Measurements from ENCODE around the gene TNIK. TPM values are rescaled to one million over a fixed set of nuclear protein-coding genes. Genes with fewer than 3 reads are reported as not detected.

The TNIK gene
- total RNA-seq, 3 donors from 2014 or later, result 12.9 to 15.4 (median 13.5) TPM

- peaks cover 43% of the 10 kb centered on the region for H3K36me3 Mint-ChIP-seq (ENCODE audit: insufficient read depth)
- ATAC-seq (no peak), DNase-seq (no peak)
- H3K27me3 Mint-ChIP-seq (ENCODE audit: low read depth), result no peaks in the 10 kb centered on the region
- peaks cover 7% of the 10 kb centered on the region for H3K4me1 Mint-ChIP-seq (ENCODE audit: low read depth)
- no peak overlapping the region for H3K4me3 Mint-ChIP-seq
- H3K9me3 Mint-ChIP-seq, result no peaks in the 10 kb centered on the region
Observed at GRCh38 chr3:171204942-171205341, 255.3 kb downstream of the TNIK start.

DNA sequence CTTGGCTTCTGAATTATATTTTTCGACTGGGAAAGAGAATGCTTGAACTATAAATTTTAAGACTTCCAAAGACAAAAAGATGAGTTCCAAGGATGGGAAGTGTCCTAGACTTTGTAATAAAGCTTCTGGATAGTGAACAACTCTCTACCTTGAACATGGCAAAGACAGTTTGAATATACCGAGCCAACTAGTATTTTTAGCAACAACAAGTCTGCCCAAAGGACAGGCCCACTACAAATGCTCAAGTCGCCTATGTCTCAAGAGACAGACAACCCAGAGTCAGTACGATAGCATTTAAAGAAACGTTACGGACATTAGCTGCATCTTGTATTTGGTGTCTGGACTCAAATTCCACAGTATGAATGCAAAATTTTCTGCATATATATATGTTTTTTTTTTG lies 258.4 kb downstream of the TNIK start:
- H3K36me3 Mint-ChIP-seq (ENCODE audit: insufficient read depth), result peaks cover 41% of the 10 kb centered on the region
- H3K27me3 Mint-ChIP-seq (ENCODE audit: low read depth), result no peaks in the 10 kb centered on the region
- H3K4me3 Mint-ChIP-seq, result no peak overlapping the region
- H3K9me3 Mint-ChIP-seq, result no peaks in the 10 kb centered on the region
- ATAC-seq (no peak), DNase-seq (no peak)
- peaks cover 18% of the 10 kb centered on the region for H3K4me1 Mint-ChIP-seq (ENCODE audit: low read depth)

DNA sequence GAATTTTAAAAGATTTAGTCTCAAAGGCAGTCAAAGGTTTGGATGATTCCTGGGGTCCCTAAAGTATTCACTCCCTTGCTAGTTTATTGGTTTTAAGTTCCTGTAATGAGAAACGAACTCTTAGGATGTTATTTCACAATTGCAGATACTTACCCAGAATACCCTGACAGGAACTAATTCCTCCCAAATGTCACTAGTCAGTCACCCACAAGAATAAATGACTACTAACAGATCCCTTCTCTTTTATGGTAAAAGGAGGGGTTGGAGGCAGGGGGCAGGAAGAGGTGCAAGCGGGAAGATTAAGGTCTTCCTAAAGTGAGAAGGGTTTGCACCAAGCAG lies 259.5 kb downstream of the TNIK start:
- no peak overlapping the region for H3K4me3 Mint-ChIP-seq
- no peaks in the 10 kb centered on the region for H3K27me3 Mint-ChIP-seq (ENCODE audit: low read depth)
- DNase-seq (no peak), ATAC-seq (no peak)
- H3K9me3 Mint-ChIP-seq, result no peaks in the 10 kb centered on the region
- peaks cover 34% of the 10 kb centered on the region for H3K36me3 Mint-ChIP-seq (ENCODE audit: insufficient read depth)
- peaks cover 18% of the 10 kb centered on the region for H3K4me1 Mint-ChIP-seq (ENCODE audit: low read depth)

DNA sequence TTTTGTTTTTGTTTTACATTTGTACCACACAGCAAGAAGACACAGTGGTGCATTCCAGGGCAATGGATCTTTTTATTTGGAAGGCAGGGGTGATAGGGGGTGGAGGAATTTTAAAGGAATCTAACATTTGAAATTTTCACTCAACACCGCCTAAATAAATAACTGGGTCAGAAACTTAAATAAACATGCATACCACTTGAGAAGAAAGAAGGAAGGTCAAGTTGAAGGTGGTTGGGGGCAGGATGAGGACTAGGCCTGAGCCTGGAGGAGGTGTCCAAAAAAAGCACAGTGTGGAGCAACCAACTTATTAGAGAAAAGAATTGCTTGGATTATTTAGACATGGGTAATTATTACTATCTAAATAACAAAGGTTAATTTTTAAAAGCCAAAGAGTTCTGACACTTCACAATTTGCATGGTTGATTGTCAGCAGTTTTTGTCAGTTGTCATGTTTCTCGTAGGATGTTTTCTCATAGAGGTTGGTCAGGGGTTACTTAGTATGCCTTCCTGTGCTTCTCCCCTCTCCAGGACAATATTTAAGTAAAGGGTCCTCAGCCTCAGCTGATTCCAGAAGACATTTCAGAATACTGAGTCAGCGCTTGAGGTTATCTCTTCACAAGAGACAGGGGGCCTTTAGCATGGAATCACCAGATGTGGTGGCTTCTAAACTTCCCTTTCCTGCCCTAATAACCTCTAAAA lies 260.0 kb downstream of the TNIK start:
- Mint-ChIP-seq H3K4me3 (no peak overlapping the region), H3K27me3 (ENCODE audit: low read depth) (no peaks in the 10 kb centered on the region), H3K36me3 (ENCODE audit: insufficient read depth) (peaks cover 29% of the 10 kb centered on the region), H3K4me1 (ENCODE audit: low read depth) (peaks cover 14% of the 10 kb centered on the region), H3K9me3 (no peaks in the 10 kb centered on the region)
- DNase-seq, result no peak
- ATAC-seq, result no peak

GRCh38 chr3:171199473-171199829 lies 260.8 kb downstream of the TNIK start:
- ATAC-seq (no peak), DNase-seq (no peak)
- no peak overlapping the region for H3K4me3 Mint-ChIP-seq
- peaks cover 11% of the 10 kb centered on the region for H3K4me1 Mint-ChIP-seq (ENCODE audit: low read depth)
- no peaks in the 10 kb centered on the region for H3K27me3 Mint-ChIP-seq (ENCODE audit: low read depth)
- peaks cover 27% of the 10 kb centered on the region for H3K36me3 Mint-ChIP-seq (ENCODE audit: insufficient read depth)
- H3K9me3 Mint-ChIP-seq, result no peaks in the 10 kb centered on the region

GRCh38 chr3:171198781-171199472 lies 261.3 kb downstream of the TNIK start:
- Mint-ChIP-seq H3K9me3 (no peaks in the 10 kb centered on the region), H3K27me3 (ENCODE audit: low read depth) (no peaks in the 10 kb centered on the region), H3K36me3 (ENCODE audit: insufficient read depth) (peaks cover 27% of the 10 kb centered on the region), H3K4me3 (no peak overlapping the region), H3K4me1 (ENCODE audit: low read depth) (peaks cover 11% of the 10 kb centered on the region)
- no peak for DNase-seq
- ATAC-seq, result no peak

GRCh38 chr3:171195686-171196085 lies 264.5 kb downstream of the TNIK start:
- Mint-ChIP-seq H3K36me3 (ENCODE audit: insufficient read depth) (peaks cover 25% of the 10 kb centered on the region), H3K27me3 (ENCODE audit: low read depth) (no peaks in the 10 kb centered on the region), H3K9me3 (no peaks in the 10 kb centered on the region), H3K4me3 (no peak overlapping the region), H3K4me1 (ENCODE audit: low read depth) (peaks cover 13% of the 10 kb centered on the region)
- DNase-seq (no peak), ATAC-seq (no peak)

- H3K27me3 Mint-ChIP-seq (ENCODE audit: low read depth), result no peaks in the 10 kb centered on the region
- ATAC-seq (no peak), DNase-seq (no peak)
- no peak overlapping the region for H3K4me3 Mint-ChIP-seq
- H3K36me3 Mint-ChIP-seq (ENCODE audit: insufficient read depth), result peaks cover 26% of the 10 kb centered on the region
- H3K9me3 Mint-ChIP-seq, result no peaks in the 10 kb centered on the region
- peaks cover 16% of the 10 kb centered on the region for H3K4me1 Mint-ChIP-seq (ENCODE audit: low read depth)
Observed at GRCh38 chr3:171194965-171195364, 265.2 kb downstream of the TNIK start.

GRCh38 chr3:171193693-171194092 lies 266.5 kb downstream of the TNIK start:
- H3K36me3 Mint-ChIP-seq (ENCODE audit: insufficient read depth), result peaks cover 25% of the 10 kb centered on the region
- no peak overlapping the region for H3K4me3 Mint-ChIP-seq
- ATAC-seq (no peak), DNase-seq (no peak)
- H3K27me3 Mint-ChIP-seq (ENCODE audit: low read depth), result no peaks in the 10 kb centered on the region
- no peaks in the 10 kb centered on the region for H3K9me3 Mint-ChIP-seq
- peaks cover 26% of the 10 kb centered on the region for H3K4me1 Mint-ChIP-seq (ENCODE audit: low read depth)

- H3K27me3 Mint-ChIP-seq (ENCODE audit: low read depth), result no peaks in the 10 kb centered on the region
Observed at GRCh38 chr3:171192176-171192854, 267.9 kb downstream of the TNIK start.

DNA sequence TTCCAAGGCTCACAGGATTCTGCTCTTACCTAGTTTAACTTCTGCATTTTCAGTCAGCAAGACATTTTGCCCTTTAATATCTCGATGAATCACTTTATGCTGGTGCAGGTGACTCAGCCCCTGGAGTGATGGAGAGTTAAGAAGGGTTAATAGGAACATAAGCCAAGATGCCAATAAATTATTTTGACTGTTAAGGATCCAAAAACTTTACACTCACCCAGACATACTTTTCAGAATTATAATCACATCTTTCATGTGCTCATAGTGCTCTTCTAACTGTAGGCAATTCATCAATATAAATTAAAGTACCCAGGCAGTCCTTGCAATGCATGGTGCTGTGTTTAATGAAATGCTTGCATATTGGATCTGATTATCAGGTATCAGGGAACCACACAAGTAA lies 269.5 kb downstream of the TNIK start:
- ATAC-seq (no peak), DNase-seq (no peak)
- H3K4me1 Mint-ChIP-seq (ENCODE audit: low read depth), result peaks cover 24% of the 10 kb centered on the region

More at GRCh38 chr3:171192176-171192854, 267.9 kb downstream of the TNIK start:
- Mint-ChIP-seq H3K4me1 (ENCODE audit: low read depth) (peaks cover 19% of the 10 kb centered on the region), H3K9me3 (no peaks in the 10 kb centered on the region), H3K36me3 (ENCODE audit: insufficient read depth) (peaks cover 24% of the 10 kb centered on the region), H3K4me3 (no peak overlapping the region)
- ATAC-seq (no peak), DNase-seq (no peak)

DNA sequence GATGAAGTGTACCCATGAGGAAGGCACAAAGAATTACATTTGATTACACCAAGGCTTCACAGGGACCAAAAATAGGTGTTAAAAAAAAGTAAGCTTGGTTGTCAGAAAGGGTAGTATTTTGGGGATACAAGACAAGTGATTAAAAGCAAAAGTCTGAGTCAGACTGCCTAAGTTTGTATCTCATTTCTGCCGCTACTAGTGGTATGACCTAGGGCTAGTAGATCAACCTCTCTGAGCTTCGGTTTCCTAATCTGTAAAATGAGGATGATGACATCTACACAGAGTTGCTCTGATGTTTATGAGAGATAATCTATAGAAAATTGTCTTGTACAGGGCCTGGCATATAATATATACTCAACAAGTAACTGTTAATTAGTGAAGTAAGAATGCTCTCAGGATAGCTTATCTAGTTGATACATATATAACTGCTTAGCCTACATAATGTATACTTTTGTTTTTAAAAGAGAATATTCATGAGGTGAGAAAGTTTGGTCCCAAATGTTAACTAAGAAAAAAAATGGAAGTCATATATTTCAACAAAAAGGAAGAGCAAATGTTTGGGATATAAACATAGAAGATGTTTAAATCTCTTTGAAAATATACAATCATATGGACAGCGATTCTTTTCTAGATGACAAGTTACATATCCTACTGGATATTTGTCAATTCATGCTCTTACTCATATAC lies 270.7 kb downstream of the TNIK start:
- peaks cover 32% of the 10 kb centered on the region for H3K4me1 Mint-ChIP-seq (ENCODE audit: low read depth)
- ATAC-seq (peak; percentile 79 to 82), DNase-seq (no peak)
- no peaks in the 10 kb centered on the region for H3K27me3 Mint-ChIP-seq (ENCODE audit: low read depth)
- H3K36me3 Mint-ChIP-seq (ENCODE audit: insufficient read depth), result peaks cover 29% of the 10 kb centered on the region
- H3K4me3 Mint-ChIP-seq, result no peak overlapping the region
- H3K9me3 Mint-ChIP-seq, result no peaks in the 10 kb centered on the region

More for the DNA sequence above, 269.5 kb downstream of the TNIK start:
- Mint-ChIP-seq H3K36me3 (ENCODE audit: insufficient read depth) (peaks cover 27% of the 10 kb centered on the region), H3K9me3 (no peaks in the 10 kb centered on the region), H3K4me3 (no peak overlapping the region), H3K27me3 (ENCODE audit: low read depth) (no peaks in the 10 kb centered on the region)

GRCh38 chr3:171187706-171188290 lies 272.4 kb downstream of the TNIK start:
- ATAC-seq (no peak), DNase-seq (no peak)

GRCh38 chr3:171186817-171187500 lies 273.2 kb downstream of the TNIK start:
- no peaks in the 10 kb centered on the region for H3K9me3 Mint-ChIP-seq
- ATAC-seq, result no peak
- peaks cover 34% of the 10 kb centered on the region for H3K36me3 Mint-ChIP-seq (ENCODE audit: insufficient read depth)
- no peak overlapping the region for H3K4me3 Mint-ChIP-seq
- H3K4me1 Mint-ChIP-seq (ENCODE audit: low read depth), result peaks cover 40% of the 10 kb centered on the region
- H3K27me3 Mint-ChIP-seq (ENCODE audit: low read depth), result no peaks in the 10 kb centered on the region
- DNase-seq, result no peak

More at GRCh38 chr3:171187706-171188290, 272.4 kb downstream of the TNIK start:
- H3K9me3 Mint-ChIP-seq, result no peaks in the 10 kb centered on the region
- no peaks in the 10 kb centered on the region for H3K27me3 Mint-ChIP-seq (ENCODE audit: low read depth)
- peaks cover 38% of the 10 kb centered on the region for H3K4me1 Mint-ChIP-seq (ENCODE audit: low read depth)
- H3K4me3 Mint-ChIP-seq, result no peak overlapping the region
- H3K36me3 Mint-ChIP-seq (ENCODE audit: insufficient read depth), result peaks cover 30% of the 10 kb centered on the region
